ENCODE measurements around the gene CDK13.

Gene CDK13

DNA sequence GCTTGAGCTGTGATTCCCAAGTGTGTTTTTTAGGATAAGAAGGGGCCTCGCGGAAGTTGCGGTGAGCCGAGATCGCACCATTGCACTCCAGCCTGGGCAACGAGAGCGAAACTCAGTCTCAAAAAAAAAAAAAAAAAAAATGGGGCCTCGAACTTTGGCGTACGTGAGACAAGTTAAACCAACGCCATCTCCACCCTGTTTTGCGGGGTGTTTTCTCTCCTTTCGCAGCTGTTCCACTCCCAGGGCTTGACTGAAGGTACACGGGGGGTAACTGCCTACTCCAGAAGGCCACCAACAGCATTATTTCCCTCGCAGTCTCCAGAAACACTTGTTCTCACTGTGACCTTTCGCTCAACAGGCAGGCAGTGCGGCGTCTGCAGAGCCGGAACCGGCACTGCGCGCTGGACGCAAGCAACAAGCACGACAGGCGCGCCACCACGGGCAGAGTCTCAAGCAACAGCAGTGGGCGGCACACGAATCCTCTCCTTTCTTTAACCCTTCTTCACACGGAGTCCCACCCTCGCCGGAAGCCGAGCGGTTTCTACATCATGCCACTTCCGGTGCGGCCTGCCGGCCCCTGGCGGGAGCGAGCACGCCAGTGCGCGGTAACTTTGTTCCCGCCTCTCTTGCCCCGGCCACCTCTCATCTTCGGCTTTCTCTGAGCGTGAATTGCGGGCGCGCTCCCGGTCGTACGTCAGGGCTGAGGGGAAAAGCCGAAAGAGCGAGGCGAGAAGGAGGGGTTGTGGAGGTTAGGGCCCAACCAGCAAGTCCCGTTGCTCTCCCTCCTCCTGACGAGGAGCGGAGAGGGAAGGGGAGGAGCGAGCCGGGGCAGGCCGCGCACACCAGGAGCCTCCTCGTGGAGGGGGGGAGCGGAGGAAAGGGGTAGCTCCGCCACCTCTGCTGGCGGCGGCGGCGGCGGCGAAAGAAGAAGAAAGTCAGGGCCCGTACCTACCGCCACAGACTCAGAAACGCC lies 814 bp upstream of the CDK13 start:
- DNase-seq (ENCODE audit: low spot score): peak; percentile 94

DNA sequence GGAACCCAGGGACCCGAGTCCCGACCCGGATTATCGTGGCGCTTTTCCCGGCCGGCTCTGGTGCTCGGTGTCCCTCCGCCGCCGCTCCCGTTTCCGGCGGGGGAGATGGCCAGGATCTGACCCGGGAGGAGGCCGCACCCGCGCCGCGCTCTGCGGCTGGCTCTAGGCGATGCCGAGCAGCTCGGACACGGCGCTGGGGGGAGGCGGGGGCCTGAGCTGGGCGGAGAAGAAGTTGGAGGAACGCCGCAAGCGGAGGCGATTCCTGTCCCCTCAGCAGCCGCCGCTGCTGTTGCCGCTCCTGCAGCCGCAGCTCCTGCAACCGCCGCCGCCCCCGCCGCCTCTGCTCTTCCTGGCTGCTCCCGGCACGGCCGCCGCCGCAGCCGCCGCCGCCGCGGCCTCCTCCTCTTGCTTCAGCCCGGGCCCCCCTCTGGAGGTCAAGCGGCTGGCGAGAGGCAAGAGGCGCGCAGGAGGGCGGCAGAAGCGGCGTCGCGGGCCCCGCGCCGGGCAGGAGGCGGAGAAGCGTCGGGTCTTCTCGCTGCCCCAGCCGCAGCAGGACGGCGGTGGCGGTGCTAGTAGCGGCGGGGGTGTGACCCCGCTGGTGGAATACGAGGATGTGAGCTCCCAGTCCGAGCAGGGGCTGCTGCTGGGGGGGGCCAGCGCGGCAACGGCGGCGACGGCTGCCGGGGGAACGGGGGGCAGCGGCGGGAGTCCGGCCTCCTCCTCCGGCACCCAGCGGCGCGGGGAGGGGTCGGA lies 593 bp downstream of the CDK13 start:
- DNase-seq (ENCODE audit: low spot score): peak; percentile 39

DNA sequence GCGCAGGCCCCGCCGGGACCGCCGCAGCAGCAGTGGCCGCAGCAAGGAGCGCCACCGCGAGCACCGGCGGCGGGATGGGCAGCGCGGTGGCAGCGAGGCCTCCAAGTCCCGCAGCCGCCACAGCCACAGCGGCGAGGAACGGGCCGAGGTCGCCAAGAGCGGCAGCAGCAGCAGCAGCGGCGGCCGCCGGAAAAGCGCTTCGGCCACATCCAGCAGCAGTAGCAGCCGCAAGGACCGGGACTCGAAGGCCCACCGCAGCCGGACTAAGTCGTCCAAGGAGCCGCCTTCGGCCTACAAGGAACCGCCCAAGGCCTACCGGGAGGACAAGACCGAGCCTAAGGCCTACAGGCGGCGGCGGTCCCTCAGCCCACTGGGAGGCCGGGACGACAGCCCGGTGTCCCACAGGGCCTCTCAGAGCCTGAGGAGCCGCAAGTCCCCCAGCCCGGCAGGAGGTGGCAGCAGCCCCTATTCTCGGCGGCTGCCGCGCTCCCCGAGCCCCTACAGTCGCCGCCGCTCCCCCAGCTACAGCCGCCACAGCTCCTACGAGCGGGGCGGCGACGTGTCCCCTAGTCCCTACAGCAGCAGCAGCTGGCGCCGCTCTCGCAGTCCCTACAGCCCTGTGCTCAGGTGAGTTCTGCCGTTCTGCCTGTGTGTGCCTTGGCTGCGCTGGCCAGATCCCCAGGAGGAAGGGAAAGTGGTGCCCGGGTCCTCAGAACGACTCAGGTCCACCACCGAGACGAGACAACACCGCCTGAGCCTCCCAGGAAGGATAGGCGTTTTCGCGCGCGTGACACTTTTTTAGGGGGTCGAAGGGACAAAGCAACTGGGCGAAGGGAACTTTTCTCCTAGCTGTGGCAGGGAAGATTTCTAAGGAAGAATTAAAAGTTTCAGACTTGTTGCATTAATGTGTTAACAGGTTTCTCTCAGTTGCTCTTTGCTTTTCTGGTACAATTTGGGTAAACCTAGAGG lies 1.5 kb downstream of the CDK13 start:
- DNase-seq (ENCODE audit: low spot score): peak; percentile 78

DNA sequence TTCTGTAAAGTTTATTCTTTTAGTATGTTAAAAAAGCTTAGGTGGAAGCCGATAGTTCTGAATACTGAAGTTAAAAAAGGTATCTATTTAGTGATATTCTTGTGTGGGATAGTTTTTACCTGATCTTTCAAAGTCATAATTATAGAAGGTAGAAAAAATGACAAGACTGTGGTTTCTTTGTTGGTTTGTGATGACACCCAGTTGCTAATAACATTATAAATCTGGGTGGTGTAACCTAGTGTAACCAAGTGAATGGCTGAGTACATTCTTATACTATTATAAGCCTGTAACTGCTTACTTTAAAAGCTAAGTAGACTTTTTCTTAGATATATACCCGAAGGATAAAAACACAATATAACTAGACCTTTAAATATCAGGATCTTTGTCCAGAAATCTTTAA lies 2.3 kb downstream of the CDK13 start:
- no peak for DNase-seq (ENCODE audit: low spot score)

DNA sequence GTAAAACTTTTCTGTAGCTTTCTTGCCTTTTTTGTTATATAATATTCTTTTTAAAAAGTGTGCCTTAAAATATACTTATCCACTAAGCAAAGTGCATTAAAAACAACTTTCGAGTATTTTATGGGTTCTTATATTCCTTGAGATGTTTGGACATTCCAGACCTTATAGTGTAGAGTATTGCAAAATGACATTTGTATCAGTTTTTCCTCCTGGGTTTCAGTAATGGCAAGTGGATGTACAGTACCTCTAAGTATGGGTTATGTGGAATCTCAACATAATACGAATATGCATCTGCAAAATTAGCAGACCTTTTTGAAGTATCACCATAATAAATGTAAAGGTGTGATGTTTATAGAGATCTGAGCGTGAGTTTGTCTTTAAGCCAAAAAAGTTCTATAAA lies 2.7 kb downstream of the CDK13 start:
- no peak for DNase-seq (ENCODE audit: low spot score)

DNA sequence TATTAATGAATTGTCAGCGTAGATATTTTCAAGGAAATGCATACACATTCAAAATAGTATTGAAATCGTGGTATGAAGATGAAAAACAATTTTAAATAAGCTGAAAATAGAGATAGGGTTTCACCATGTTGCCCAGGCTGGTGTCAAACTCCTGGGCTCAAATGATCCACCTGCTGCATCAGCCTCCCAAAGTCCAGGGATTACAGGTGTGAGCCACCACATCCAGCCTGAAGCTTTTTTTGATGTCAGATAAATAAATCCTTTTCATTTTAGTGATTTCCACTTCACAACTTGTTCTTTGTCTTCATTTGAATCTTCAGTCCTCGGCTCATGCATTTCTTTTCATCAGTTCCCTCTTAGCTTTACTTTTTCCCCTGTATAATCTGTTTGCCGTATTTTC lies 4.6 kb downstream of the CDK13 start:
- no peak for DNase-seq (ENCODE audit: low spot score)

DNA sequence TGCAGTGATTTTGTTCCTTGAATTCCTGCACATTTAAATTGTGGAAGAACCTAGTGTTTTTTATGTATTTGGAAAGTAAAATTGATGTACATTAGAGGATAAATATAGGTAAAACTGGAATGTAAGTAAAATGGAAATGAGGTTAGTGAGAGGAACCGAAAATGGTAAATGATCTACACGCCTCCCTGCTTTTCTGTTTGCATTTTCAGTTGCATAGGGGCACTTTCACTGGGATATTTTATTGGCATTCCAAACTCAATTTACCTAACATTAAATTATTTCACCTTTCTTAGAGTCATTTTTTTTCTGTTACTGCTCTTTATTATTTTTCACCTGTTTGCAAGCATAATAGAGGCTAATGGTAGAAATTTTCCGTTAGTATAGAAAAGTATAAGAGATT lies 8.0 kb downstream of the CDK13 start:
- no peak for DNase-seq (ENCODE audit: low spot score)

DNA sequence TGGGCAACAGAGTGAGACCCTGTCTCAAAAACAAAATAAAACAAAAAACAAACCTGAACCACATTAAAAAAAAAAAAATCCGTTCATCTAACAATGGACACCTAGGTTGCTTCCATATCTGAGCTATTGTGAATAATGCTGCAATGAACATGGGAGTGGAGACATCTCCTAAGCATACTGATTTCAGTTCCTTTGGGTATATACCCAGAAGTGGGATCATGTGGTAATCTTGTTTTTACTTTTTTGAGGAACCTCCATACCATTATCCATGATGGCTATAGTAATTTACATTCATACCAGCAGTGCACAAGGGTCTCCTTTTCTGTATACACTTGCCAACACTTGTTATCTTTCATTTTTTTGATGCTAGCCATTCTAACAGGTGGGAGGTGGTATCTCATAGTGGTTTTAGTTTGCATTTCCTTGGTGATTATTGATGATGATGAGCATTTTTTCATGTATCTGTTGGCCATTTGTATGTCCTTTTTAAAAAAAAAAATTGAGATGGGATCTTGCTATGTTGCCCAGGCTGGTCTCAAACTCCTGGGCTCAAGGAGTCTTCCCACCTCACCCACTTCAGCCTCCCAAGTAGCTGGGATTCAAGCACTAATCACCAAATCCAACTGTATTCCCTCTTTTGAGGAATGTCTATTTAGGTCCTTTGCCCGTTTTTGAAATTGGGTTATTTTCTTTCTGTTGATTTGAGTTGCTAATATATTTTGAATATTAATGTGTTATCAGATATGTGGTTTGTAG lies 17.5 kb downstream of the CDK13 start:
- no peak for DNase-seq (ENCODE audit: low spot score)

DNA sequence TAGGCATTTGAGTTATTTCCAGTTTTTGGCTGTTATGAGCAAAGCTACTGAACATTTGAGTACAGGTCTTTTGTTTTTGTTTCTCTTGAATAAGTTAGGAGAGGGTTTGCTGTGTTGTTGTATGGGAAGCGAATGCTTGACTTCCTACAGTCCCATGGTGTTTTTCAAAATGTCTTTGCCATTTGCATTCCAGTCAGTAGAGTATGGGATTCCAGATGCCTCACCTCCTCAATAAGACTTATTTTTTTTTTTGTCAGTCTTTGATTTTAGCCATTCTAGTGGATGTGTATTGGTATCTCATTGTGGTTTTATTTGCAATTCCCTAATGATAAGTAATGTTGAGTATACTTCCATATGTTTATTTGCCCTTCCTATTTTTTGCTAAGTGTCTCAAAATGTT lies 19.4 kb downstream of the CDK13 start:
- no peak for DNase-seq (ENCODE audit: low spot score)

DNA sequence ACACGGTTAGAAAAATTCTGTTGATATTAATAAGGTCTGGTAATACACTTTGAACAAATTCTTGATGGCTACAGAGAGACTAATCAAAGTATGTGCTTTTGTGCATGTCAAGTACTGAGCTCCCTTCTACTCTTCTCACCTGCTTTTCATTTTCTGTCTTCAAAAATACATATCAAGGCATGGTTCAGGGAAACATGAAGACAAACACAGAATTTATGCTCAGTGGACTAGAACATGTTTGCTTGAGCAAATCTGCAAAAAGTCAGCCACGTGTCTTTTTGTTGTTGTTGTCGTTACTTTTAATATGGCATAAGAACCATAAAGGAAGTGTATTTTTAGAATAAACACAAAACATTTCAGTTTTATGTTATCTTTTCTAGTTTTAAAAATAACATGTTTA lies 21.9 kb downstream of the CDK13 start:
- peak; percentile 54 for DNase-seq (ENCODE audit: low spot score)

DNA sequence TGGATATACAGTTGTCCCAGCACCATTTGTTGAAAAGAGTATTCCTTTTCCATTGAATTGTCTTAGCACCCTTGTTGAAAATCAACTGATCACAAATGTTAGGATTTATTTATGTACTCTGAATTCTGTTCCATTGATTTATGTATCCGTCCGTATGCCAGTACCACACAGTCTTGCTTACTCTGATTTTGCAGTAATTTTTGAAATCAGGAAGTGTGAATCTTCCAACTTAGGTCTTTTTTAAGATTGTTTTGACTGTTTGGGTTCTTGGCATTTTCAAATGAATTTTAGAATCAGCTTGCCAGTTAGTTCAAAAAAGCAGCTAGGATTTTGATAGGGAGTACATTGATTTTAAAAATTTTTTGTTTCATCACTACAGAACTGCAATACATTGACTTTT lies 23.7 kb downstream of the CDK13 start:
- DNase-seq (ENCODE audit: low spot score): no peak

DNA sequence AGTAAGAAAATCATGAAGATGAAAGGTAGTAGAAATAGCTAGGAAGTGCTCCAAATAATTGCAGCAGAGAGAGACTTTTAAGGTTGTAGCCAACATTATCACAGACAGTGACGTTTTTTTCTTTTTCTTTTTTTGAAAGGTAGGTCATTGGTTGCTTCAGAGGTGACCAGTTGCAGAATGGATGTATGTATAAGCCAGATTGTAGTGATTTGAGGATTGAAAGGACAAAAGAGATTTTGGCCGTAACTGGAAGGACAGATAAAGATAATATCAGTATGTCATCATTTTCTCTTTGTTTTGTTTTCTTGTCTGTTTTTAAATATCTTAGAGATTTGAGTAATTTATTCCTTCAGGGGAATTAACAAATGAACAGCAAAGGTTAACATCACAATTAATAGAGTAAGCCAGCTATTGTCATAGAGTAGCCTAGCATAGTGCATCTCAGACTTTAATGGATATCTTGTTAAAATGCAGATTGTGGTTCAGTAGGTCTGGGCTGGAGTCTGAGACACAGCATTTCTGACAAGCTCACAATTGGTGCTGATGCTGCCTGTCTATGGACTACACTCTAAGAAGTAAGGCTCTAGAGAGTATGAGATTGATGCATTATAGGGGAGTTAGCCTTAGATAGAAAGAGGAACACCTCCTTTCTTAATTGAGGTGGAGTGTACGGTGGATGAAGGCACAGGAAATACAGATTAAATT lies 28.3 kb downstream of the CDK13 start:
- peak; percentile 37 for DNase-seq (ENCODE audit: low spot score)

DNA sequence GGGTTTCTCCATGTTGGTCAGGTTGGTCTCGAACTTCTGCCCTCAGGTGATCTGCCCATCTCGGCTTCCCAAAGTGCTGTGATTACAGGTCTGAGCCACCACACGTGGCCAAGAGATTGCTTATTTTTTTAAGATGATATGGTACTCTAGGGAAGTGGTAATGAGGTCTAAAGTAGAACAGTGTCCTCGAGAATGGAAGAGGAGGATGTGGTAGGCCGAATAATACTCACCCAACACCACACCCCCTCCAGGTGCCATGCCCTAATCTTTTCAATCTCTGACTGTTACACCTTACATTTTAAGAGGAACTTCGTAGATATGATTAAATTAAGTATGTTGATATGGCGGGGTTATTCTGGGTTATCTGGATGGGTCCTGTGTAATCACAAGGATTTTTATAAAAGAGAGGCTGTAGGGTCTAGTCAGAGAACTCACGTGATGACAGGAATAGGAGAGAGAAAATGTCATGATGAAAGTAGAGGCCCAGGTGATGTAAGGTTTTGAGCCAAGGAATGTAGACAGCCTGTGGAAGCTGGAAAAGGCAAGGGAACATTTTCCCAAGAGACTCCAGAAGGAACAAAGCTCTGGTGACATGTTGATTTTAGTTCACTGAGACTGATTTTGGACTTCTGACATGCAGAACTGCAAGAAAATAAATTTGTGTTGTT lies 29.5 kb downstream of the CDK13 start:
- no peak for DNase-seq (ENCODE audit: low spot score)

DNA sequence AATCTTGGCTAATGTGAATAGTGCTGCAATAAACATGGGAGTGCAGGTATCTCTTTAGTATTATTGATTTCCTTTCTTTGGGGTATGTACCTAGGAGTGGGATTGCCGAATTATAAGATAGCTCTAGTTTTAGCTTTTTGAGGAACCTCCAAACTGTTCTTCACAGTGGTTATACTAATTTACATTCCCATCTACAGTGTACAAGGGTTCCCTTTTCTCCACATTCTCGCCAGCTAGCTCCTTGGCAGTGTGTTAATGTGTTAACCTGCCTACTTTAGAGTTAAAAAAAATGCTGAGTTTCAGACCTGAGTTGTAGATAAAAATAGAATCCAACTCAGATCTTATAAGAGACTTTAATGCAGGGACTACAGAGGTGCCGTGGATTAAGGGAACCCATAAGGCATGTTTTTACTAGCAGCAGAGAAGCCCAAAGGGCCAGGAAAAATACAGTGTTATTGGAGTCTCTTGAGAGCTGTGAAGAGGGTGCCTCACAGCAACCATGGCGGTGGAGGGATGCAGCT lies 35.4 kb downstream of the CDK13 start:
- no peak for DNase-seq (ENCODE audit: low spot score)

DNA sequence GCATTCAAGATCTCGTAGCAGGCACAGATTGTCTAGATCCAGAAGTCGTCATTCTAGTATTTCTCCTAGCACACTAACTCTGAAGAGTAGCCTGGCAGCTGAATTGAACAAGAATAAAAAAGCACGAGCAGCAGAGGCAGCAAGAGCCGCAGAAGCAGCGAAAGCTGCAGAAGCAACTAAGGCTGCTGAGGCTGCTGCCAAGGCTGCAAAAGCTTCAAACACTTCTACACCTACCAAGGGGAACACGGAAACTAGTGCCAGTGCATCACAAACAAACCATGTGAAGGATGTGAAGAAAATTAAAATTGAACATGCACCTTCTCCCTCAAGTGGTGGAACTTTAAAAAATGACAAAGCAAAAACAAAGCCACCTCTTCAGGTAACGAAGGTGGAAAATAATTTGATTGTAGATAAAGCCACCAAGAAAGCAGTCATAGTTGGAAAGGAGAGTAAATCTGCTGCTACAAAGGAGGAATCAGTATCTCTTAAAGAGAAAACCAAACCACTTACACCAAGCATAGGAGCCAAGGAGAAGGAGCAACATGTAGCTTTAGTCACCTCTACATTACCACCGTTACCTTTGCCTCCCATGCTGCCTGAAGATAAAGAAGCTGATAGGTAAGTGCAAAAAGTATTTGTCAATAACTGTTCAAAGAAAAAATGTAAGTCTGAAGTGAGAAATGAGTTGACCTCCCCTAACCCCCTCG lies 37.7 kb downstream of the CDK13 start:
- no peak for DNase-seq (ENCODE audit: low spot score)

DNA sequence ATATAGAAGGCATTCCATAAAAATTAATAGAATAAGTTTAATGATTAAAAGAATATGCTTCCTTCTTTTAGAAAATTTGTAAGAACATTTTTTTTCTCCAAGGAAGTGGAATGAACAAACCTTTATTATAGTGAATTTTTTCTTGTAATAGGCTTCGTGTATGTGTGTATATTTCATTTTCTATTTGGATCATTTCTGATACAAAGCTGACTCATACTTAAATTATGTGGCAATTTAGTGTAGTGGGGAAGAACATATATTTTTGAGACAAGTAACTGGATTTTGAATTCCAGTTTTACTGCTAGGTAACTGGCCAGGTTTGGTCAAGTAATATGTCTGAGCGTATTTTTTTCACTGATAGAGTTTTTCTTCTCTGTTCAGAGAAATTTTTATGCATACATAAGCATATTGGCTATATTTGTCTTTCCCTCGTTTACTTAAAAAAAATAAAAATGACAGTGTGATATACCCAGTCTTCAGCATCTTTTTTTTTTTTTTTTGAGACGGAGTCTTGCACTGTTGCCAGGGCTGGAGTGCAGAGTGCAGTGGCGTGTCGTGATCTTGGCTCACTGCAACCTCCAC lies 50.8 kb downstream of the CDK13 start:
- DNase-seq (ENCODE audit: low spot score): no peak

DNA sequence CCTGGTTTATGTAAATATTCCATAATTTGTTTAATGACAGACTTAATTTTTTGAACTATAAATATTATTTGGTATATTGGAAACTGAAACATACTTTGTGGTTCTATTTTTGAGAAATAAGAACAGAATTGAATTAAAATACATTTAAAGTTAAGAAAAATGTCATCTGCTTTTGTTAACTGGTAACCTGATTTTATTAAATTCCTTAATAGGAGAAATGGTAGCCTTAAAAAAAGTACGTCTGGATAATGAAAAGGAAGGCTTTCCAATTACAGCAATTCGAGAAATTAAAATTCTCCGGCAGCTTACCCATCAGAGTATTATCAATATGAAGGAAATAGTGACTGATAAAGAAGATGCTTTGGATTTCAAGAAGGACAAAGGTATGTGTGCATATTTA lies 51.6 kb downstream of the CDK13 start:
- no peak for DNase-seq (ENCODE audit: low spot score)

DNA sequence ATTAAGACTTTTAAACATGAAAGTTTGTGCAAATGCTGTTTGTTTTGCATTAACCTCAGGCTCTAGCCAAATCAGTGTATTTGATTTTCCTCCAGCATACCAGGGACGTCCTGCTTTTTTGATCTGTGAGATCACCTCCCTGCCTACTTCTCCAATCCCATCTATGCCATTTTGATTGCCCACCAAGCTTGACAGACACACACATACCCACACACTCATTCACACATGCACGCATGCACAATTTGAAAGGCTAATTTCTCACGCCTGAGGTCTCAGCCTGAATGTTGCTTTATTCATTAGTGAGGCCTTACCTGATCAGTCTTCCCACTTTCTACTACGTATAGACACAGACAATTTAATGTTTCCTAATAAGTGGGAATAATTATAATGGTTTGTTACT lies 53.5 kb downstream of the CDK13 start:
- DNase-seq (ENCODE audit: low spot score): no peak
